ENCODE results near the gene KCNQ1. TPM values are rescaled to one million over a fixed set of nuclear protein-coding genes. Genes with fewer than 3 reads are reported as not detected.

KCNQ1 gene
- total RNA-seq, 2 experiments from 2014 or later = 4.3 to 9.2 TPM

DNA sequence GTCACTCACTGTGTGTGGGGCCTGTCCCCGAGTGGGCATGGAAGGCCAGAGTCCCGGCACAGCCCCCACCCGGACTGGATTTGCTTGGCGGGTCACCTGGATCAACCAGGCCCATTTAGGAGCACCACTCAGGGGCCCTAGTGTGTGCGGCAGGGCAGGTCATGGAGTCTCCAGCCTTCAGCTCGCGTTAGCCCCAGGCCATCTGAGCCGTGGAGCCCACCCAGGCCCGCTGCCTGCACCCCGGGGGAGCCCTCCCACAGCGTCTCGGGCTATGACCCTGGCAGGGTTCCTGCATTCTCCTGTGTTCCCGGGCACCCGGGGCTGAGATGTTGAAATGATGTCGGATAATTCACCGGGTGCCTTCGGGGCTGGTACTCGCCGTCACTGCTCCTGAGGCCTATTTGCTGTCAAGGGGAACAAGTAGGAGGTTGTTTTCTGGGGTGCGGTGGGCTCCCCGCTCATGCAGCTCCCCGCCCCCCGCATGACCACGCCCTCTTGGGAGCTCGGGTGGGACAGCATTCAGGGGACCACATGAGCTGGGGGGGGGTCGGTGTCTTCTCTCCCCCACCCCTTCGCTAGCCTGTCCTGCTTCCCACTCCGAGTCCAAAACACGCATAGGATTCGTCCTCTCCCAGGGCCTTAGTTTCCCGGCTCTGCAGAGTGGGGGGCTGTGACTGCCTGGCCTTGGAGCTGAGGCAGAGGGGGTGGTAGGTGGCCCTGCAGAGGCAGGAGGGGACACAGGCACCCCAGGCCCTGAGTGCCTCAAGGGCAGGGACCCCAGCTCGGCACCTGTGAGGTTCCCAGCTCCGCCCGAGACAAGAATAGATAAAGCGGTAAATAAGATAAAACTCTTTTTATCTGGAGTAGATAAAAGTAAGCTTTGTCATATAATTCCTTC lies 77.2 kb downstream of the KCNQ1 start:
- no peak overlapping the region for H3K4me3 Mint-ChIP-seq
- CTCF ChIA-PET = interaction anchor here (1.0 to 1.2 kb wide), 2 partner anchors 12 to 101 kb away, joined by 3 to 4 read pairs; no protein-coding TSS in a partner anchor
- H3K27me3 Mint-ChIP-seq = no peaks in the 10 kb centered on the region
- H3K9me3 Mint-ChIP-seq (ENCODE audit: low read depth) = no peaks in the 10 kb centered on the region
- no peaks in the 10 kb centered on the region for H3K36me3 Mint-ChIP-seq
- no peak overlapping the region for H3K27ac Mint-ChIP-seq
- DNase-seq = peak; percentile 29
- no peaks in the 10 kb centered on the region for H3K4me1 Mint-ChIP-seq
- ATAC-seq = no peak

DNA sequence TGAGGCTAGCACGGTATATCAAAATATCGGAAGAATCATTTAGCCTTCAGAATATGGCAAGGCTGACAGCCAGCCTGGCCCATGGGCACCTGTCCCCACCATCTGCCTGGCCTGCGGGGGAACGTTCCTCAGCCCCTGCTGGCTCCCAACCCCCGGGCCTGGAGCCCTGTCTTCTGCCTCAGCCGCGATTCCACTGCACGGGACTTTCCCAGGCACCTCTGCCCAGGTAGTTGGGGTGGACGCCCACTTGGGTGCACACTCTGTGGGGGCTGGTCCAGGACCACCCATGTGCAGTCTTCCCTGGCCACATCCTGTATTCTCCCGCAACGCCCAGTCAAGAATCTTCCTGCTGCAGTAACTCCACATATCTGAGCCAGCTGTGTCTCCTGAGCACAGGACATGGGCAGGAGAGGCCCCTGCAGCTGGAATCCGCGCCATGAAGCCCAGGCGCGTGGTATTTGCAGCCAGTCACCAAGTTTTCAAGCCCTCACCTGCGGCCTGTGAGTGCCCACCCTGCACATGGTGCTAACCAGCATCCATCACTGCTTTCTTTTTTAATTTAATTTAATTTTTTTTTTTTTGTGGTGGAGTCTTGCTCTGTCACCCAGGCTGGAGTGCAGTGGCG lies 77.9 kb downstream of the KCNQ1 start:
- peak; percentile 35 for DNase-seq
- Mint-ChIP-seq H3K27ac (no peak overlapping the region), H3K4me1 (peaks cover 2% of the 10 kb centered on the region), H3K27me3 (no peaks in the 10 kb centered on the region), H3K36me3 (no peaks in the 10 kb centered on the region), H3K9me3 (ENCODE audit: low read depth) (no peaks in the 10 kb centered on the region), H3K4me3 (no peak overlapping the region)
- CTCF ChIA-PET = interaction anchor here (1.0 to 1.2 kb wide), 2 partner anchors 11 to 102 kb away, joined by 3 to 4 read pairs; no protein-coding TSS in a partner anchor
- ATAC-seq = no peak

DNA sequence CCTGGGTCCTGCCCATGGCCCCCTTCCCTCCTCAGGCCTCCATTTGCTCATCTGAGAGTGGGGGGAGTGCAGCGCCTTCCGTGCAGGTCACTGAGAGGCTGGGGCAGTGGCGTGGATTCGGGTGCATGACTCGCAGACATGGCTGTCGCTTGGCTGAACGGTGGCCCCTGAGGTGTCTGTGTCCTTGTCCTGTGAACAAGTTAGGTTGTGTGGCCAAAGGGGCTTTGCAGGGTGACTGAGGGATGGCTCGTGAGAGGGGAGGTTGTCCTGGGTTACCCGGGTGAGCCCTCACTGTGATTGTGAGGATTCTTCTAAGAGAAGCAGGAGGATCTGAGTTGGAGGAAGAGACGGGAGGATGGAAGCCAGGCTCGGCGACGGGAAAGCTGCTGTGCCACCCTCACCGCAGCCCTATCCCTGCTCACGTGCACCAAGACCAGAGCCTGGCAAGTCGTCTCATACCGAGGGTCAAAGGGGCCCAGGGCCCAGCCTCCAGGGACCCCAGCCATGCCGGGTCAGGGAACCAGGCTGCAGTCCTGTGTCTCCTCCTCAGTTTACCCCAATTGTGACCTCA lies 79.1 kb downstream of the KCNQ1 start:
- Mint-ChIP-seq H3K36me3 (no peaks in the 10 kb centered on the region), H3K27me3 (peaks cover 2% of the 10 kb centered on the region), H3K4me3 (no peak overlapping the region), H3K9me3 (ENCODE audit: low read depth) (no peaks in the 10 kb centered on the region), H3K4me1 (peaks cover 2% of the 10 kb centered on the region), H3K27ac (no peak overlapping the region)
- DNase-seq (peak; percentile 34), ATAC-seq (no peak)
- CTCF ChIA-PET = interaction anchor here (0.6 kb wide), 1 partner anchor 137 kb away, joined by 4 read pairs; no protein-coding TSS in a partner anchor

- H3K9me3 Mint-ChIP-seq (ENCODE audit: low read depth) = no peaks in the 10 kb centered on the region
- no peaks in the 10 kb centered on the region for H3K36me3 Mint-ChIP-seq
- DNase-seq = peak; percentile 25
Observed at GRCh38 chr11:2524446-2525165, 79.8 kb downstream of the KCNQ1 start.

DNA sequence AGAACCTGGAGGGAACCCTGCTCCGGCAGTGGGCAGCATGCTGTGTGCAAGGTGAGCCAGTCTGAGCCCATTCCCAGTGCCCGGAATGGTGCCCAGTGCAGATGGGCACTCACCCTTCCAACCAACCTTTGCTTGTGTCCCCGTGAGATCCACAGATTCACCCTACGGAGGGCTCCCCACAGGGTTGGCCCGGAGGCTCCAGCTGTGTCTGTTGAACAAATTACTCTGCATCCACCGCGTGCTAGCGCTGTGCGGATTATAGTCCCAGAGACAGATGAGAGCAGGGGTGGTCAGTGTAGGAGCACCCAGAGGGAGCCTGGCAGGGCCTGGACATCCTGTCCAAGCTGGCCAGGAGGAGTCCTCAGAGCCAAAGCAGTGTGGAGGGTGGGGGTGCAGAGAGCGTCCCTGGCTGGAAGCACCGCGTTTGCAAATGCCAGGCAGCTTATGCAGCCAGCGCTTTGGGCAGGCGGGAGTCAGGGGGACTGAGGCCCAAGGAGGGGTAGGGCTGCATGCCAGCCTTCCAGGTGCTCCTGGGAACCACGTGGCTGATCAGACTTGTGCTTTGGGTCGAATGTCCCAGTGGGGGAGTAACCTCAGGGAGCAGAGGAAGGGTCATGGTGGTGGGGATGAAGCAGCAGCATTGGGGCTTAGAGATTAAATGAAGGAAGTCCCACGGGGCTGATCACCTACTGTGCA lies 80.5 kb downstream of the KCNQ1 start:
- CTCF ChIA-PET = interaction anchor here (0.8 kb wide), 1 partner anchor 104 kb away, joined by 3 read pairs; no protein-coding TSS in a partner anchor
- ATAC-seq (no peak), DNase-seq (peak; percentile 36)
- H3K9me3 Mint-ChIP-seq (ENCODE audit: low read depth) = no peaks in the 10 kb centered on the region
- H3K4me3 Mint-ChIP-seq = no peak overlapping the region
- H3K4me1 Mint-ChIP-seq = peaks cover 2% of the 10 kb centered on the region
- no peak overlapping the region for H3K27ac Mint-ChIP-seq
- no peaks in the 10 kb centered on the region for H3K36me3 Mint-ChIP-seq
- H3K27me3 Mint-ChIP-seq = peaks cover 2% of the 10 kb centered on the region

More at GRCh38 chr11:2524446-2525165, 79.8 kb downstream of the KCNQ1 start:
- peaks cover 2% of the 10 kb centered on the region for H3K4me1 Mint-ChIP-seq
- H3K27ac Mint-ChIP-seq = no peak overlapping the region
- H3K27me3 Mint-ChIP-seq = peaks cover 2% of the 10 kb centered on the region
- CTCF ChIA-PET = interaction anchor here (0.8 kb wide), 1 partner anchor 103 kb away, joined by 3 read pairs; no protein-coding TSS in a partner anchor
- no peak for ATAC-seq
- no peak overlapping the region for H3K4me3 Mint-ChIP-seq

DNA sequence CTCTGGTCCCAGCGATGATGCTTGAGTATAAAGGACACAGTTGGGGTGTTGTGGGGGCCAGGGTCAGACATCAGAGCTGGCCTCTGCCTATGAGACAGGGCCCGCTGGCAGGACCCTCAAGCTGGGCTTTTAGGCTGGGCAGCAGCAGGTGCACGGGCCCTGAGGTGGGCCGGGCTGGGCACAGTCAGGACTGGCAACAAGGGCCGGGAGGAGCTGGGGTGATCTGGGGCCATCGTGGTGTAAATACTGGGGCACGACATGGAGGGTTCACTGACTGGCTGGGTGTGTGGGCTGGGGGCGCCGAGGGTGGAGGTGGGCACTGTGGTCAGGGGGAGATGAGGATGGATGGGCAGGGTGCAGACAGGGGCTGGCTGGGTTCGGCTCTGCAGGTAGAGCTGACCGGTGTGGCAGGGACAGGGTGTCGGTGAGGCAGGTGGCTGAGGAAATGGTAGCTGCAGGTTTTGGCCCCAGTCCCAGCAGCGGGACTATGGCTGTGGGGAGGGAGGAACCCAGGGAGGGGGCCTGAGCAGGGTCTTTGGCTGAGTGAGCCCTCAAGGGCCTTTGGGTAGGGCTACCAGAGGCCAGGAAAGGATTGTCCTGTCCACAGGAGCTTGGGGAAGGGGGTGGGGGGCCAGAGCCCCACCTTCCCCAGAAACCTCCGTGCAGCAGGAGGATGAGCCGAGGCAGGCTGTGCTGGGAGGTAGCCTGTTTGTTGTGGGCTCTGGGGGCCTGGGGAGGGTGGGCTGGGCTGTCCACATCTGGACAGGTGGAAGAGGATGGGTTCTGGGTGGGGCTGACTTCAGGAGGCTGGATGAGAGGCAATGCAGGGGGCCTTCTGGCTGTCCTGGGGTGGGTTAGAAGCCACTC lies 81.4 kb downstream of the KCNQ1 start:
- H3K9me3 Mint-ChIP-seq (ENCODE audit: low read depth) = no peaks in the 10 kb centered on the region
- H3K36me3 Mint-ChIP-seq = no peaks in the 10 kb centered on the region
- ATAC-seq (no peak), DNase-seq (no peak)
- no peak overlapping the region for H3K27ac Mint-ChIP-seq
- H3K4me1 Mint-ChIP-seq = peaks cover 2% of the 10 kb centered on the region
- H3K27me3 Mint-ChIP-seq = peaks cover 2% of the 10 kb centered on the region
- CTCF ChIA-PET = interaction anchor here (0.8 to 10.3 kb wide), 2 partner anchors 97 to 363 kb away, joined by 3 to 471 read pairs; partner anchors contain the start of gene CDKN1C
- no peak overlapping the region for H3K4me3 Mint-ChIP-seq

DNA sequence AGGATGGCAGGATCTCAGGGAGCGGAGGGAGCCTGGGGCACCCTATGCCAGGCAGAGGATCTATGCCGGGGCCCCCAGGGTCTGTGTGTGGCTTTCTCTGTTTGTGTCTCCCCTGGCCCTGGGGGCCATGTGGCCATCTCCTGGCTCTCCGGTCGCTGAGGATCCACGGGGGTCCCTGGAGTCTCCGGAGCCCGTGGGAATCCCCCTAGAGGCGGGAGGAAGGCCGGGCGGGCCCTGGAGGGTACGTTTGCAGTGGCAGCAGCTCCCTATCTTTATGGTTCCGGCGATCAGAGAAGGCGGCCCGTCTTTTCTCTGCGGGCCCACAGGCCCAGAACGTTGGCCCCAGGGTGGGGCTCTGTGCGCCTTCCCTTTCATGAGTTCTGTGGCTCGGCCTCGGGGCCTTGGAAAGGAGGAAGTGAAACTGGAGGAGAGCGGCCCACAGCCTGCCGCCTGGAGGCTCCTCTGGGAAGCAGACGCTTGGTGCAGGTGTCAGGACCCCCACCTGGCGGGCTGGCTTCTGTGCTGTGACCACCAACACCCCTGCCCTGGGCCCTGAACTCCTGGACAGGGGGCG lies 82.1 kb downstream of the KCNQ1 start:
- no peaks in the 10 kb centered on the region for H3K9me3 Mint-ChIP-seq (ENCODE audit: low read depth)
- H3K27ac Mint-ChIP-seq = no peak overlapping the region
- no peak for DNase-seq

GRCh38 chr11:2527621-2528291 lies 82.9 kb downstream of the KCNQ1 start:
- no peak for ATAC-seq
- H3K27ac Mint-ChIP-seq = no peak overlapping the region
- CTCF ChIA-PET = interaction anchor here (1.0 to 10.3 kb wide), 5 partner anchors 23 to 362 kb away, joined by 3 to 471 read pairs (median 4); partner anchors contain the start of gene CDKN1C

More for the DNA sequence above, 82.1 kb downstream of the KCNQ1 start:
- no peak for ATAC-seq
- CTCF ChIA-PET = interaction anchor here (0.8 to 10.3 kb wide), 2 partner anchors 98 to 362 kb away, joined by 3 to 471 read pairs; partner anchors contain the start of gene CDKN1C
- H3K27me3 Mint-ChIP-seq = peaks cover 2% of the 10 kb centered on the region
- H3K4me3 Mint-ChIP-seq = no peak overlapping the region
- H3K36me3 Mint-ChIP-seq = no peaks in the 10 kb centered on the region
- H3K4me1 Mint-ChIP-seq = peaks cover 2% of the 10 kb centered on the region

GRCh38 chr11:2528301-2529050 lies 83.7 kb downstream of the KCNQ1 start:
- Mint-ChIP-seq H3K27me3 (peaks cover 2% of the 10 kb centered on the region), H3K4me1 (peaks cover 16% of the 10 kb centered on the region), H3K27ac (no peak overlapping the region), H3K4me3 (no peak overlapping the region), H3K36me3 (no peaks in the 10 kb centered on the region), H3K9me3 (ENCODE audit: low read depth) (no peaks in the 10 kb centered on the region)
- no peak for ATAC-seq
- CTCF ChIA-PET = interaction anchor here (0.9 to 10.3 kb wide), 6 partner anchors 23 to 361 kb away, joined by 3 to 471 read pairs (median 4); partner anchors contain the start of gene CDKN1C
- DNase-seq = no peak

More at GRCh38 chr11:2527621-2528291, 82.9 kb downstream of the KCNQ1 start:
- peaks cover 8% of the 10 kb centered on the region for H3K4me1 Mint-ChIP-seq
- no peak overlapping the region for H3K4me3 Mint-ChIP-seq
- no peak for DNase-seq
- H3K36me3 Mint-ChIP-seq = no peaks in the 10 kb centered on the region
- peaks cover 2% of the 10 kb centered on the region for H3K27me3 Mint-ChIP-seq
- no peaks in the 10 kb centered on the region for H3K9me3 Mint-ChIP-seq (ENCODE audit: low read depth)

DNA sequence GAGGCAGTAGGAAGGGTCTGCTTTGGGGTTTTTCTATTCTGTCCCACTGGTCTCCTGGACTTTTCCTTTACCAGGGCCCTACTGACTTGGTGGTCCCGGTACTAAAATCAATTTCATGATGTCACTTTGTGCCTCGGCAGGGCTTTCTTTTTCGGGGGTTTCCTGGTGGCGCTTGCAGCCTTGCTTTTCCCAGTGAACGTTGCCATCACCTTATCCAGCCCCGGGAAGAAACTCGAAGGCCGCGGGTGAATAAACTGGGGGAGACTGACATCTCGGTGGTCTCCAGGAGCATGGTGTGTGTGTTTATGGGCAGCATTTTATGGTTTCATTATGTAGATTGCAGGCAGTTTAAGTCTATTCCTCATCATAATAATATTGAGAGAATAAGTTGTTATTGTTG lies 84.4 kb downstream of the KCNQ1 start:
- Mint-ChIP-seq H3K36me3 (no peaks in the 10 kb centered on the region), H3K4me1 (peaks cover 20% of the 10 kb centered on the region), H3K27me3 (peaks cover 2% of the 10 kb centered on the region), H3K9me3 (ENCODE audit: low read depth) (no peaks in the 10 kb centered on the region), H3K4me3 (no peak overlapping the region), H3K27ac (no peak overlapping the region)
- CTCF ChIA-PET = interaction anchor here (0.9 to 10.3 kb wide), 3 partner anchors 101 to 360 kb away, joined by 3 to 471 read pairs (median 4); partner anchors contain the start of gene CDKN1C
- ATAC-seq (no peak), DNase-seq (no peak)
